Measurements from ENCODE around the gene CPNE5. TPM values are rescaled to one million over a fixed set of nuclear protein-coding genes. Genes with fewer than 3 reads are reported as not detected.
A peak's percentile ranks its signal among the peaks of the same experiment; 100 is the strongest.

The CPNE5 gene
- total and polyA plus RNA-seq, 9 of the 15 experiments (the other 6 are each of a cell fraction or from before 2014, with no cell fraction given) = 0.14 to 1.0 (median 0.46) TPM; not detected in 2

GRCh38 chr6:36737043-36737785 lies 102.0 kb downstream of the CPNE5 start:
- 13% methylated on average over 14 of the region's 14 CpGs for WGBS (ENCODE audit: insufficient coverage, low coverage, missing lambda C conversion rate)
- in situ Hi-C loops (cut with MboI) (no loop called here), intact Hi-C loops (cut with micrococcal nuclease) (no loop called here)
- ATAC-seq (no peak), FAIRE-seq (no peak), DNase-seq (ENCODE audit: extremely low read depth in 1 of 4, low spot score in 3 of 4) (no peak)
- Histone ChIP-seq H2AFZ (ENCODE audit: low read depth, low read length) (no peak overlapping the region), H3K27me3 (ENCODE audit: control insufficient read depth in 2 of 2, insufficient read depth in 2 of 2, low read length in 2 of 2) (peaks cover 35 to 83% of the 10 kb centered on the region in 2 experiments), H3K4me2 (ENCODE audit: insufficient read depth, low read length) (no peak overlapping the region), H3K9me1 (ENCODE audit: control insufficient read depth, insufficient read depth, low read length) (no peaks in the 10 kb centered on the region), H3K27ac (ENCODE audit: extremely low read depth, low read depth, low read length) (no peak overlapping the region), H3K9ac (ENCODE audit: insufficient read depth in 1 of 2, low read depth in 2 of 2, low read length in 2 of 2) (peak overlapping the region in 1 of 2 experiments; percentile 50; a peak in 2 of 4 replicates), H3K4me1 (replicated peaks in 1 of 2; ENCODE audit: control insufficient read depth in 2 of 2, insufficient read depth in 2 of 2, low read length in 2 of 2) (peaks cover 0 to 12% of the 10 kb centered on the region in 2 experiments; a peak in 3 of 5 replicates), H3K4me3 (no peak overlapping the region), H3K36me3 (ENCODE audit: control insufficient read depth, insufficient read depth, low read length) (no peaks in the 10 kb centered on the region), H4K20me1 (replicated peaks; ENCODE audit: control insufficient read depth, insufficient read depth, low read length) (peaks cover 8% of the 10 kb centered on the region), H3K9me3 (replicated peaks; ENCODE audit: control insufficient read depth, insufficient read depth, low read depth, low read length) (no peaks in the 10 kb centered on the region), H3K79me2 (ENCODE audit: control insufficient read depth, insufficient read depth, low read length) (no peaks in the 10 kb centered on the region)
- ChIA-PET POLR2A (interaction anchor here (0.6 to 1.8 kb wide), 5 partner anchors 9 to 1895 kb away, joined by 3 to 5 read pairs (median 3); no protein-coding TSS in a partner anchor), CTCF (ENCODE audit: low intra/inter-chr PET ratio) (no interaction called here)
- 0 out of 2 replicates have a peak, but pooled peaks have one; percentile 6 for TF ChIP-seq MAX (CRISPR knock-in tag; IDR thresholded peaks at IDR 0.05)
- TF ChIP-seq ZBTB9 (CRISPR knock-in tag; IDR thresholded peaks at IDR 0.05) = 0 out of 2 replicates have a peak, but pooled peaks have one; percentile 22
- TF ChIP-seq RAD21 (CRISPR knock-in tag; conservative IDR thresholded peaks at IDR 0.05 in 1 of 2, IDR thresholded peaks at IDR 0.05 in 1 of 2) = no peak
- TF ChIP-seq HMGN3 (IDR thresholded peaks at IDR 0.05; ENCODE audit: borderline replicate concordance, extremely low read depth, insufficient read length, low read depth, low read length) = peak; percentile 10
- no TSS peak for BruUV-seq (replicated peaks)
